Smooth muscle cell (in vitro differentiated cells): ENCODE data around the gene MAFG. TPM values are rescaled to one million over a fixed set of nuclear protein-coding genes. Genes with fewer than 3 reads are reported as not detected.
A peak's percentile ranks its signal among the peaks of the same experiment; 100 is the strongest.

ENCODE experiments used
- DNase-seq: peaks from one replicate; lab custom pipeline; 2025; ENCODE audit not compliant: unreplicated experiment; lab: John Stamatoyannopoulos, UW
- H2AFZ ChIP-seq: fragments of 200-600 bp; sonication (generic); 2 replicates; pipeline ENCODE4 v1.6.0; 2016; ENCODE audit warnings: antibody characterized with exemption, low read depth, mild to moderate bottlenecking
- H3F3A ChIP-seq: fragments of 200-600 bp; sonication (generic); 2 replicates; pipeline ENCODE4 v1.6.0; 2017; ENCODE audit warnings: antibody characterized with exemption, low read depth
- H3K27ac ChIP-seq: fragments of 200-600 bp; sonication (generic); 2 replicates; pipeline ENCODE4 v1.5.1; 2016; ENCODE audit warnings: low read depth, mild to moderate bottlenecking
- H3K27me3 ChIP-seq: fragments of 200-600 bp; sonication (generic); 2 replicates; pipeline ENCODE4 v1.6.1; 2016; ENCODE audit warnings: low read depth, mild to moderate bottlenecking
- H3K36me3 ChIP-seq: fragments of 200-600 bp; sonication (generic); 2 replicates; pipeline ENCODE4 v1.5.1; 2016; ENCODE audit warnings: low read depth
- H3K4me1 ChIP-seq: fragments of 200-600 bp; sonication (generic); 2 replicates; pipeline ENCODE4 v1.5.1; 2016; ENCODE audit warnings: low read depth
- H3K4me2 ChIP-seq: fragments of 200-600 bp; sonication (generic); 2 replicates; pipeline ENCODE4 v1.6.0; 2016; ENCODE audit warnings: mild to moderate bottlenecking
- H3K4me3 ChIP-seq: fragments of 200-600 bp; sonication (generic); 2 replicates; pipeline ENCODE4 v1.5.1; 2016; ENCODE audit warnings: mild to moderate bottlenecking
- H3K79me2 ChIP-seq: fragments of 200-600 bp; sonication (generic); 2 replicates; pipeline ENCODE4 v1.6.0; 2016; ENCODE audit warnings: low read depth, mild to moderate bottlenecking
- H3K9ac ChIP-seq: fragments of 200-600 bp; sonication (generic); 2 replicates; pipeline ENCODE4 v1.6.0; 2016; ENCODE audit warnings: low read depth
- H3K9me3 ChIP-seq: fragments of 200-600 bp; sonication (generic); replicated peaks from 2 replicates; pipeline ENCODE4 v1.5.1; 2016; ENCODE audit warnings: low read depth
- H4K20me1 ChIP-seq: fragments of 200-600 bp; sonication (generic); 2 replicates; pipeline ENCODE4 v1.6.0; 2016; ENCODE audit warnings: low read depth
- CTCF ChIP-seq: fragments of 200-600 bp; sonication (generic); IDR thresholded peaks from 2 replicates; pipeline ENCODE4 v1.5.1; 2017; ENCODE audit warnings: borderline replicate concordance, mild to moderate bottlenecking, antibody characterized with exemption; ENCODE audit not compliant: insufficient read depth, poor library complexity, severe bottlenecking
- WGBS: methylation state at CpG from one replicate; pipeline ENCODE4 v1.1.7; 2016; ENCODE audit warnings: low lambda C conversion rate; 5-methylcytosine and 5-hydroxymethylcytosine counted together
- polyA plus RNA-seq: library from polyadenylated mRNA; unstranded; fragments of >200 nt; fragmentation: Nextera tagmentation; extraction: Ambion mirVana; gene quantifications from 2 replicates; pipeline ENCODE4 v1.2.1, GENCODE V29; 2016
- total RNA-seq: library from RNA; depleted of rRNA; stranded (reverse); fragments of >200 nt; gene quantifications from 2 replicates; pipeline ENCODE4 v1.2.3, GENCODE V29; 2014

Gene MAFG
- total and polyA plus RNA-seq, 2 experiments from 2014 or later: 15.3 to 30.3 TPM

GRCh38 chr17:81968850-81969812, 41.6 kb upstream of the MAFG start:
- no peak overlapping the region for H2AFZ ChIP-seq
- no peaks in the 10 kb centered on the region for H3K9me3 ChIP-seq
- no peaks in the 10 kb centered on the region for H3K36me3 ChIP-seq
- no peak overlapping the region for H3K4me2 ChIP-seq
- TF ChIP-seq CTCF: no peak
- no peaks in the 10 kb centered on the region for H3K79me2 ChIP-seq
- no peak overlapping the region for H3K27ac ChIP-seq
- H3K9ac ChIP-seq: no peak overlapping the region
- H3K4me3 ChIP-seq: no peak overlapping the region
- peaks cover 11% of the 10 kb centered on the region for H3F3A ChIP-seq
- DNase-seq: no peak
- H4K20me1 ChIP-seq: no peaks in the 10 kb centered on the region
- WGBS: 91% methylated on average over 12 of the region's 12 CpGs
- no peaks in the 10 kb centered on the region for H3K27me3 ChIP-seq
- H3K4me1 ChIP-seq: peaks cover 16% of the 10 kb centered on the region

GRCh38 chr17:81968396-81968745, 40.8 kb upstream of the MAFG start:
- H3K4me1 ChIP-seq: peaks cover 16% of the 10 kb centered on the region
- no peaks in the 10 kb centered on the region for H4K20me1 ChIP-seq
- H3K27ac ChIP-seq: no peak overlapping the region
- H3K9me3 ChIP-seq: no peaks in the 10 kb centered on the region
- peak overlapping the region; percentile 26 for H3K4me2 ChIP-seq
- peaks cover 11% of the 10 kb centered on the region for H3F3A ChIP-seq
- WGBS: 75% methylated on average over 7 of the region's 7 CpGs
- no peak overlapping the region for H3K9ac ChIP-seq
- no peak overlapping the region for H3K4me3 ChIP-seq
- no peaks in the 10 kb centered on the region for H3K27me3 ChIP-seq
- H2AFZ ChIP-seq: peak overlapping the region; percentile 5
- H3K36me3 ChIP-seq: no peaks in the 10 kb centered on the region
- no peaks in the 10 kb centered on the region for H3K79me2 ChIP-seq
- no peak for TF ChIP-seq CTCF
- no peak for DNase-seq

- peak; percentile 18 for DNase-seq
- H3K27ac ChIP-seq: no peak overlapping the region
- H3K9ac ChIP-seq: no peak overlapping the region
- H3K9me3 ChIP-seq: no peaks in the 10 kb centered on the region
- peak overlapping the region; percentile 5 for H2AFZ ChIP-seq
- 34% methylated on average over 25 of the region's 36 CpGs for WGBS
- no peaks in the 10 kb centered on the region for H4K20me1 ChIP-seq
- TF ChIP-seq CTCF: no peak
- H3K79me2 ChIP-seq: no peaks in the 10 kb centered on the region
- H3K4me3 ChIP-seq: no peak overlapping the region
- H3F3A ChIP-seq: peaks cover 11% of the 10 kb centered on the region
- H3K27me3 ChIP-seq: no peaks in the 10 kb centered on the region
- peak overlapping the region; percentile 26 for H3K4me2 ChIP-seq
- H3K4me1 ChIP-seq: peaks cover 16% of the 10 kb centered on the region
- no peaks in the 10 kb centered on the region for H3K36me3 ChIP-seq
These were observed 40.2 kb upstream of the MAFG start for GRCh38 chr17:81967533-81968395.
